Tibial nerve (tissue), 4 donors: ENCODE results near the gene ADD3. TPM values are rescaled to one million over a fixed set of nuclear protein-coding genes. Genes with fewer than 3 reads are reported as not detected.
"Not testable (repeated sequence)": the region's sequence is repeated elsewhere in the genome, so short reads cannot be mapped to it uniquely, and the experiment has no call there.

Source experiments
- DNase-seq, 2 donors: peaks; one replicate each; pipeline ENCODE4 v3.0.0-alpha.2; 2019; ENCODE audit warnings: low spot score in 2 of 2
- H3K27ac ChIP-seq, 4 donors: fragments of 200-600 bp; sonication (generic) in 3 of 4; one replicate each; pipeline ENCODE4 v1.5.1; 2017 to 2019; ENCODE audit warnings: mild to moderate bottlenecking in 1 of 4
- H3K27me3 ChIP-seq, 2 donors: fragments of 200-600 bp; sonication (generic) in 1 of 2; one replicate each; pipeline versions ENCODE4 v1.5.1 to v1.6.0; 2017 to 2019
- H3K36me3 ChIP-seq, 3 donors: fragments of 200-600 bp; sonication (generic); one replicate each; pipeline ENCODE4 v1.5.1; 2018 to 2019
- H3K4me1 ChIP-seq, 4 donors: fragments of 200-600 bp; sonication (generic) in 3 of 4; one replicate each; pipeline ENCODE4 v1.5.1; 2017 to 2019
- H3K4me3 ChIP-seq, 4 donors: fragments of 200-600 bp; sonication (generic) in 3 of 4; one replicate each; pipeline ENCODE4 v1.5.1; 2017 to 2019; ENCODE audit warnings: mild to moderate bottlenecking in 1 of 4, moderate library complexity in 1 of 4
- H3K9me3 ChIP-seq, 4 donors: fragments of 200-600 bp; sonication (generic) in 3 of 4; one replicate each; pipeline ENCODE4 v1.5.1; 2017 to 2019
- EP300 ChIP-seq, 2 donors: sonication (generic); formaldehyde crosslinking; IDR thresholded peaks; one replicate each; pipeline ENCODE4 v1.6.1; 2017; ENCODE audit warnings: antibody characterized with exemption in 2 of 2, mild to moderate bottlenecking in 1 of 2
- POLR2A ChIP-seq, 2 donors: fragments of 450-650 bp; IDR thresholded peaks; one replicate each; pipeline ENCODE4 v1.6.1; 2017; ENCODE audit warnings: antibody characterized with exemption in 2 of 2, mild to moderate bottlenecking in 2 of 2, moderate library complexity in 2 of 2
- whole genome bisulfite sequencing, 2 donors: methylation state at CpG; one replicate each; pipeline ENCODE4 v1.1.5; 2018; 5-methylcytosine and 5-hydroxymethylcytosine counted together
- total RNA-seq, 4 donors: library from RNA; depleted of rRNA; stranded (reverse); fragments of >200 nt; gene quantifications; one replicate each; pipeline ENCODE4 v1.1.0, GENCODE V29; 2016
- TF ChIP-seq, protein P1 (sequence below), 5 experiments: fragments of 200-600 bp in 3 of 5; fragments of 450-650 bp in 2 of 5; sonication (generic) in 3 of 5; IDR thresholded peaks; one replicate each; pipeline ENCODE4 v1.5.1; 2016 to 2019; ENCODE audit warnings: antibody characterized with exemption in 5 of 5, mild to moderate bottlenecking in 3 of 5, moderate library complexity in 2 of 5

The ADD3 gene
- total RNA-seq, 4 donors from 2014 or later = 208 to 639 (median 443) TPM

DNA sequence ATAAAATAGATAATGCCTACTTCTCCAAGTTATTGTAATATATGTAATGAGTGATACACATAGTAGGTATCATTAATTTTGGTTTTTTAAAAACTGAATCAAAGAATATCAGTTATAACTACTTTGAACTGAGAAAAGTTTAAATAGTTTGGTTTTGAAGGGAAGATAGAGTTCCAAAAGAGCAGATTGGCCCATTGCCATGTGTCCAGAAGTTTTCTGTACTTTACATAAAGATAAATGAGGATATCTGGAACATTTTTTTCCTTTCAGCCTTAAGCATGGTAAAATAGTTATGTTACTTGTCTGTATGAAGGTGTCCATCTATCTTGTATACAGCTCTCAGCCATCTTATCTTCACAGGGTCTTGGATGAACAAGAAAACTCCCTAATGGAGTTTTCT is 101.7 kb downstream of the ADD3 start:
- TF ChIP-seq POLR2A (IDR thresholded peaks at IDR 0.05) = no peak
- TF ChIP-seq, protein P1, sequence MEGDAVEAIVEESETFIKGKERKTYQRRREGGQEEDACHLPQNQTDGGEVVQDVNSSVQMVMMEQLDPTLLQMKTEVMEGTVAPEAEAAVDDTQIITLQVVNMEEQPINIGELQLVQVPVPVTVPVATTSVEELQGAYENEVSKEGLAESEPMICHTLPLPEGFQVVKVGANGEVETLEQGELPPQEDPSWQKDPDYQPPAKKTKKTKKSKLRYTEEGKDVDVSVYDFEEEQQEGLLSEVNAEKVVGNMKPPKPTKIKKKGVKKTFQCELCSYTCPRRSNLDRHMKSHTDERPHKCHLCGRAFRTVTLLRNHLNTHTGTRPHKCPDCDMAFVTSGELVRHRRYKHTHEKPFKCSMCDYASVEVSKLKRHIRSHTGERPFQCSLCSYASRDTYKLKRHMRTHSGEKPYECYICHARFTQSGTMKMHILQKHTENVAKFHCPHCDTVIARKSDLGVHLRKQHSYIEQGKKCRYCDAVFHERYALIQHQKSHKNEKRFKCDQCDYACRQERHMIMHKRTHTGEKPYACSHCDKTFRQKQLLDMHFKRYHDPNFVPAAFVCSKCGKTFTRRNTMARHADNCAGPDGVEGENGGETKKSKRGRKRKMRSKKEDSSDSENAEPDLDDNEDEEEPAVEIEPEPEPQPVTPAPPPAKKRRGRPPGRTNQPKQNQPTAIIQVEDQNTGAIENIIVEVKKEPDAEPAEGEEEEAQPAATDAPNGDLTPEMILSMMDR (IDR thresholded peaks at IDR 0.05) = no peak
- Histone ChIP-seq H3K4me3 (no peak overlapping the region), H3K9me3 (no peaks in the 10 kb centered on the region), H3K27me3 (no peaks in the 10 kb centered on the region), H3K4me1 (peaks cover 0 to 24% (median 2%) of the 10 kb centered on the region in 4 donors), H3K36me3 (peaks cover 0 to 40% (median 10%) of the 10 kb centered on the region in 3 donors), H3K27ac (no peak overlapping the region)
- DNase-seq = no peak

DNA sequence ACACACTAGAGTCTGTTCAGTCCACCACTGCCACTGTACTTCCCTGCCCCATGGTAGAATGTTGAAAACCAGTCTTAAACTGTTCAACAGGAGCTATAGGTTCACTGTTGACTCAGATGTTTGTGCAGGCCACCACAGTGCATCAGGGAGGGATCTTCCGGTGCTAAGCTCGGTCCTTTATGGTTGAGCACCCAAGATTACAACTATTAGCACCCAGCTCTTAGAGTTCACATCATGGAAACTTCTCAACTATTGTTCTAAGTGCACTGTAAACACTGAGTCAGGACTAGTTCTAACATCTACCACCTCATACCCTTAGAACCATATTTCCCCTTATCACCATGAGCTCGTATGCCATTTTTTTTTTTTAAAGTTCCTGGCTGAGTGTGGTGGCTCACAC is 102.6 kb downstream of the ADD3 start:
- Histone ChIP-seq H3K4me3 (no peak overlapping the region), H3K27ac (no peak overlapping the region), H3K36me3 (peaks cover 0 to 48% (median 10%) of the 10 kb centered on the region in 3 donors), H3K4me1 (peaks cover 0 to 24% (median 2%) of the 10 kb centered on the region in 4 donors), H3K27me3 (no peaks in the 10 kb centered on the region), H3K9me3 (no peaks in the 10 kb centered on the region)
- no peak for TF ChIP-seq EP300 (IDR thresholded peaks at IDR 0.05)
- TF ChIP-seq, protein P1 (IDR thresholded peaks at IDR 0.05) = no peak
- no peak for TF ChIP-seq POLR2A (IDR thresholded peaks at IDR 0.05)
- 96 to 98% methylated on average over 3 of the region's 3 CpGs for WGBS, 2 donors
- DNase-seq = no peak

DNA sequence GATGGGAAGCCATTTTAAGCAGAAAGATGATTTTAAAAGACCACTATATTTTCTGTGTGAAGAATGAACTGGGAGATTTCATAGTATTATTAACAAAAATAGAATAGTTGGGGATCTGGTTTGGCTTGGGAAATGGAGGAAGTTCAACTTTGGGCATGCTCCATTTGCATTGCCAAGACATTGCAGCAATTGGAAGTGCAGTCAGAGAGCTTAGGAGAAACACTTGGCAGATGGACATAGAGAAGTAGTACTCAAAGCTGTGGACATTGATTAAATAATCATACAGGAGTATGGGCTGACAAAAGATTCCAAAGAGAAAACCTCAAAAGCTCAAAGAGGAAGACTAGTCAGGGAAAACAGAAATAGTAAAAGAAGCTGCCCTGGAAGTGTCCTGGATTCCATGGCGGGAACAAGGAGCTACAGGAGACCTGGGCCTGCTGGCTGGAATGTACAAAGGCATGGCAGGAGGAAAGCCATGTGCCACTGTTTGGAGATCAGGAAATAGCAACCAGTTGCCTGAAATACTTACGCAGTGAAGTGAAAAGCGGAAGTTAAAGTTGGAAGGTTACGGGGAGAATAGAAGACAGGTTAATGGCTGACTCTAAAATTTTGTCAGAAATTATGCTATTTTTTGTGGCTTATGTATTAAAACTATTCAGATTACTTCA is 106.0 kb downstream of the ADD3 start:
- Histone ChIP-seq H3K4me1 (peaks cover 0 to 20% (median 0%) of the 10 kb centered on the region in 4 donors), H3K27me3 (no peaks in the 10 kb centered on the region), H3K9me3 (no peaks in the 10 kb centered on the region), H3K36me3 (peaks cover 0 to 81% (median 18%) of the 10 kb centered on the region in 3 donors), H3K4me3 (no peak overlapping the region), H3K27ac (no peak overlapping the region)
- WGBS, 2 donors = 93 to 95% methylated on average over 4 of the region's 4 CpGs
- DNase-seq = no peak
- TF ChIP-seq POLR2A (IDR thresholded peaks at IDR 0.05) (no peak), EP300 (IDR thresholded peaks at IDR 0.05) (no peak)
- TF ChIP-seq, protein P1 (IDR thresholded peaks at IDR 0.05) = no peak

DNA sequence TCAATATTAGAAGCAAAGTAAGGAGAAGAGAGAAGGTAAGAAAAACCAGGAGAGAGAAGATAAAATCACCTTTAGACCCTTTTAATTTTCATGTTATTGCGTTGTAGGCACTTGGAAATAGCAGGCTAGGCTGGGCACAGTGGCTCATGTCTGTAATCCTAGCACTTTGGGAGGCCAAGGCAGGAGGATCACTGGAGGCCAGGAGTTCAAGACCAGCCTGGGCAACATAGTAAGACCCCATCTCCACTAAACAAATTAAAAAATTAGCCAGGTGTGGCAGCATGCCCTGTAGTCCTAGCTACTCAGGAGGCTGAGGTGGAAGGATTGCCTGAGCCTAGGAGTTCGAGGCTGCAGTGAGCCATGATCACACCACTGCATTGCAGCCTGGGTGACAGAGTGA is 106.9 kb downstream of the ADD3 start:
- H3K36me3 ChIP-seq = peaks cover 0 to 90% (median 18%) of the 10 kb centered on the region in 3 donors
- not testable (repeated sequence) for H3K9me3 ChIP-seq, H3K27ac ChIP-seq, H3K27me3 ChIP-seq, DNase-seq, H3K4me3 ChIP-seq
- peaks cover 0 to 15% (median 0%) of the 10 kb centered on the region in 4 donors for H3K4me1 ChIP-seq
- 91 to 100% methylated on average over 2 of the region's 2 CpGs for WGBS, 2 donors

DNA sequence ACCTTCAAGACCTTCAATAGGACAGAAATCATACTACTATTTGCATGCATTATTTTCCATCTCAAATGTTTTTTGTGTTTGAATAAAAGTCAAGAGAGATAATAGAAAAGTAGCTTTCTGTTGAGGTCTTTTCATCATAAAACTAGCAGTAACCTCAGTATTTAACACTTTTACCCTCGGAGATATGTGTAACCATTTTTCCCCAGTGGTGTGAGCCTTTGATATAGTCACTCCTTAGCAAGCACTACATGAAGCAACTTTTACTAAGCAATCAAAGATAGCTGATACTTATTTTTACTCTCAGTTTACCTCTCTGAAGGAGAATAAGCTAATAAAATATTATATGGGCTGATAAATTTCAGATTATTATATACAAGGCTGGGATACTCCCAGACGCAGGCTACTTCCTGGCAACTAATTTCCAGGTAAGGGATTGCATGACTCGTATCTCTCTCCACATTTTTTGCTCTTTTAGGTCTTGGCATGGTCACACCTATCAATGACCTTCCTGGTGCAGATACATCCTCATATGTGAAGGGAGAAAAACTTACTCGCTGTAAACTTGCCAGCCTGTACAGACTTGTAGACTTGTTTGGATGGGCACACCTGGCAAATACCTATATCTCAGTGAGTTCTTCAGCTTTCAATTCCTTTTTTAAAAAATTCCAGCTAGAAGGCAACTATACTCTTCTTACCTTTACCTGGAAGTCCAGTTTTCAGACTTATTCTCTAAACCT is 108.2 kb downstream of the ADD3 start:
- 92 to 93% methylated on average over 4 of the region's 4 CpGs for WGBS, 2 donors
- Histone ChIP-seq H3K36me3 (peaks cover 0 to 92% (median 18%) of the 10 kb centered on the region in 3 donors), H3K4me1 (peaks cover 0 to 11% (median 0%) of the 10 kb centered on the region in 4 donors), H3K4me3 (no peak overlapping the region), H3K9me3 (peaks cover 0 to 3% (median 0%) of the 10 kb centered on the region in 4 donors), H3K27me3 (no peaks in the 10 kb centered on the region), H3K27ac (no peak overlapping the region)
- TF ChIP-seq EP300 (IDR thresholded peaks at IDR 0.05) (no peak), POLR2A (IDR thresholded peaks at IDR 0.05) (no peak)
- TF ChIP-seq, protein P1 (IDR thresholded peaks at IDR 0.05) = no peak
- no peak for DNase-seq
